GM10248 (cell line): ENCODE measurements around the gene GSTA4.

Experiments used
- CTCF ChIA-PET: fragments of 300-600 bp; sonication (Branson Sonifier 250); formaldehyde crosslinking; extraction: SDS; loops from one replicate; lab custom pipeline; 2021; ENCODE audit warnings: antibody characterized with exemption; lab: Yijun Ruan, JAX
- POLR2A ChIA-PET: fragments of 350-650 bp; sonication (Branson Sonifier 250); formaldehyde crosslinking; extraction: SDS; loops from one replicate; lab custom pipeline; 2020; ENCODE audit warnings: antibody characterized with exemption; lab: Yijun Ruan, JAX
- DNase-seq: peaks from one replicate; pipeline ENCODE4 v3.0.0; 2012; ENCODE audit errors: extremely low spot score
- TF ChIP-seq, protein P1 (sequence below): IDR thresholded peaks from 2 replicates; pipeline ENCODE4 v1.5.1; 2012; ENCODE audit warnings: mild to moderate bottlenecking, low read depth; ENCODE audit errors: extremely low read depth, missing control alignments, control extremely low read depth

GSTA4 gene

DNA sequence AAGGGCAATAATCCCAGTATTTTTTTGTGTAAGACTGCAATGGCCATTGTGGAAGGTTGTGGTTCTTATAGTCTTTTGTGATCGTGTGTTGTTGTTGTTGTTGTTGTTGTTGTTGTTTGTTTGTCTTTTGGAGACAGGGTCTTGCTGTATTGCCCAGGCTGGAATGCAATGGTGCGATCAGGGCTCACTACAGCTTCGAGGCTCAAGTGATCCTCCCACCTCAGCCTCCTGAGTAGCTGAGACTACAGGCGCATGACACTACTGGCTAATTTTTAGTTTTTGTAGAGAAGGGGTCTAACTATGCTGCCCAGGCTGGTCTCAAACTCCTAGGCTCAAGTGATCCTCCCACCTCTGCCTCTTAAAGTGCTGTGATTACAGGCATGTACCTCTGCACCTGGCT is 3.5 kb upstream of the GSTA4 start:
- ChIA-PET CTCF (interaction anchor here (1.0 to 1.9 kb wide), 3 partner anchors 7 to 50 kb away, joined by 3 to 6 read pairs (median 4); no protein-coding TSS in a partner anchor), POLR2A (no interaction called here)
- TF ChIP-seq, protein P1, sequence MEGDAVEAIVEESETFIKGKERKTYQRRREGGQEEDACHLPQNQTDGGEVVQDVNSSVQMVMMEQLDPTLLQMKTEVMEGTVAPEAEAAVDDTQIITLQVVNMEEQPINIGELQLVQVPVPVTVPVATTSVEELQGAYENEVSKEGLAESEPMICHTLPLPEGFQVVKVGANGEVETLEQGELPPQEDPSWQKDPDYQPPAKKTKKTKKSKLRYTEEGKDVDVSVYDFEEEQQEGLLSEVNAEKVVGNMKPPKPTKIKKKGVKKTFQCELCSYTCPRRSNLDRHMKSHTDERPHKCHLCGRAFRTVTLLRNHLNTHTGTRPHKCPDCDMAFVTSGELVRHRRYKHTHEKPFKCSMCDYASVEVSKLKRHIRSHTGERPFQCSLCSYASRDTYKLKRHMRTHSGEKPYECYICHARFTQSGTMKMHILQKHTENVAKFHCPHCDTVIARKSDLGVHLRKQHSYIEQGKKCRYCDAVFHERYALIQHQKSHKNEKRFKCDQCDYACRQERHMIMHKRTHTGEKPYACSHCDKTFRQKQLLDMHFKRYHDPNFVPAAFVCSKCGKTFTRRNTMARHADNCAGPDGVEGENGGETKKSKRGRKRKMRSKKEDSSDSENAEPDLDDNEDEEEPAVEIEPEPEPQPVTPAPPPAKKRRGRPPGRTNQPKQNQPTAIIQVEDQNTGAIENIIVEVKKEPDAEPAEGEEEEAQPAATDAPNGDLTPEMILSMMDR, result no peak
- DNase-seq, result no peak

GRCh38 chr6:52995913-52996645 is 995 bp upstream of the GSTA4 start:
- DNase-seq, result no peak
- ChIA-PET CTCF (interaction anchor here (0.5 to 4.8 kb wide), 27 partner anchors 9 to 596 kb away, joined by 3 to 77 read pairs (median 4); partner anchors contain the start of gene FBXO9), POLR2A (no interaction called here)
- TF ChIP-seq, protein P1, result no peak

GRCh38 chr6:52994839-52995088 is 320 bp downstream of the GSTA4 start:
- ChIA-PET CTCF (interaction anchor here (1.0 to 4.8 kb wide), 14 partner anchors 10 to 100 kb away, joined by 3 to 77 read pairs (median 5); partner anchors contain the start of gene FBXO9), POLR2A (no interaction called here)
- TF ChIP-seq, protein P1, result no peak
- peak; percentile 36 for DNase-seq

GRCh38 chr6:52994031-52994838 is 849 bp downstream of the GSTA4 start:
- POLR2A ChIA-PET, result no interaction called here
- TF ChIP-seq, protein P1, result no peak
- no peak for DNase-seq

DNA sequence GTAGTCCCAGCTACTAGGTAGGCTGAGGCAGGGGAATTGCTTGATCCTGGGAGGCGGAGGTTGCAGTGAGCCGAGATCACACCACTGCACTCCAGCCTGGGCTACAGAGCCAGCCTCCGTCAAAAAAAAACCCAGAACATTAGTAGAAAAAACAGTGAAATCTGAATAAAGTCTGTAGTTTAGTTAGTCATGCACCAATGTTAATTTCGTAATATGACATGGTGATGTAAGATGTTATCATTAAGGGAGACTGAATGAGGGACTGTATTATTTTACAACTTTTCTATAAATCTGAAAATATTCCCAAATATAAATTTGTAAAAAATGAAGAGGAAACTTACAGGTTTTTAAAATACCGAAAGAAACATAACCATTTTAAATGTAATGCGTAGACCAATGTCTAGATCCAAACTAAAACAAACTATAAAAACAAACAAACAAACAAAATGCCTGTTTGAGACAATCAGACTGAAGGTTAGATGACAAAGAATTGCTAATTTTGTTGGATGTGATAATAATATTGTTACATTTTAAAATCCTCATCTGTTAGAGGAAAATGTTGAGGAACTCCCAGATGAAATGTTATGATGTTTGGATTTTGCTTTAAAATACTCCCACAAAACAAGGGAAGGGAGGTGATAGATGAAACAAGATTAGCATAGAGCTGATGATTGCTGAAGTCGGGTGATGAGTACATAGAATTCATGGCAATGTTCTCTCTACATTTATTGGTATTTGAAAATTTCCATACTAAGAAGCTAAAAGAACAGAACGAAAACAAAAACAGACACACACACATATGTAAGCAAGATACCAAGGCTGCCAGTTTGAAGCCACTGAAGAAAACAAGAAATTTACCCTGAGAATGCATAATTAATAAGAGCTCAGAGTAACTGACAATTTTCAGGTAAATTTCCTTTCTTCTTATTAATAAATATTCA is 1.8 kb downstream of the GSTA4 start:
- TF ChIP-seq, protein P1, result no peak
- DNase-seq, result no peak
- CTCF ChIA-PET, result interaction anchor here (1.0 to 4.8 kb wide), 3 partner anchors 10 to 37 kb away, joined by 3 to 77 read pairs (median 16); no protein-coding TSS in a partner anchor
- POLR2A ChIA-PET, result no interaction called here

More at GRCh38 chr6:52994031-52994838, 849 bp downstream of the GSTA4 start:
- CTCF ChIA-PET, result interaction anchor here (1.0 to 4.8 kb wide), 11 partner anchors 11 to 99 kb away, joined by 3 to 77 read pairs (median 6); partner anchors contain the start of gene FBXO9
